Activated CD4-positive, alpha-beta T cell treated with anti-CD3 and anti-CD28 coated beads, Interleukin-2, amount 10 ng/mL, durations not matched to agents 7 days and 5 days (primary cell): ENCODE data around the gene TENM3. TPM values are rescaled to one million over a fixed set of nuclear protein-coding genes. Genes with fewer than 3 reads are reported as not detected.

Experiments
- CTCF ChIA-PET: fragments of 350-600 bp; sonication (Branson Sonifier 250); formaldehyde crosslinking; loops from one replicate; lab custom pipeline; 2021; ENCODE audit warnings: antibody characterized with exemption; lab: Charles Lee
- POLR2A ChIA-PET: fragments of 350-600 bp; sonication (Branson Sonifier 250); formaldehyde crosslinking; loops from one replicate; lab custom pipeline; 2021; ENCODE audit warnings: antibody characterized with exemption; lab: Charles Lee
- DNase-seq: peaks from one replicate; pipeline ENCODE4 v3.0.0-alpha.2; 2020
- H3K27ac Mint-ChIP-seq: one replicate; pipeline ENCODE4 v1.8.0; 2021; ENCODE audit warnings: mild to moderate bottlenecking, moderate library complexity, mixed read lengths
- H3K27me3 Mint-ChIP-seq: one replicate; pipeline ENCODE4 v1.8.0; 2021; ENCODE audit warnings: mixed read lengths
- H3K36me3 Mint-ChIP-seq: one replicate; pipeline ENCODE4 v1.8.0; 2021; ENCODE audit warnings: low read depth, mixed read lengths
- H3K4me1 Mint-ChIP-seq: one replicate; pipeline ENCODE4 v1.8.0; 2021; ENCODE audit warnings: mixed read lengths
- H3K4me3 Mint-ChIP-seq: one replicate; pipeline ENCODE4 v1.8.0; 2021; ENCODE audit warnings: mild to moderate bottlenecking, moderate library complexity, mixed read lengths
- H3K9me3 Mint-ChIP-seq: one replicate; pipeline ENCODE4 v1.8.0; 2021; ENCODE audit warnings: mixed read lengths
- total RNA-seq, 2 experiments: library from RNA; stranded (reverse); gene quantifications; one replicate each; pipeline ENCODE4 v1.2.3, GENCODE V29; 2021

The TENM3 gene
- total RNA-seq, 2 experiments from 2014 or later = not detected

GRCh38 chr4:182802621-182803020 lies 559.4 kb downstream of the TENM3 start:
- ChIA-PET POLR2A (no interaction called here), CTCF (no interaction called here)
- no peak for DNase-seq
- Mint-ChIP-seq H3K27ac (no peak overlapping the region), H3K9me3 (no peaks in the 10 kb centered on the region), H3K4me1 (peaks cover 5% of the 10 kb centered on the region), H3K27me3 (peaks cover 6% of the 10 kb centered on the region), H3K36me3 (no peaks in the 10 kb centered on the region), H3K4me3 (no peak overlapping the region)

DNA sequence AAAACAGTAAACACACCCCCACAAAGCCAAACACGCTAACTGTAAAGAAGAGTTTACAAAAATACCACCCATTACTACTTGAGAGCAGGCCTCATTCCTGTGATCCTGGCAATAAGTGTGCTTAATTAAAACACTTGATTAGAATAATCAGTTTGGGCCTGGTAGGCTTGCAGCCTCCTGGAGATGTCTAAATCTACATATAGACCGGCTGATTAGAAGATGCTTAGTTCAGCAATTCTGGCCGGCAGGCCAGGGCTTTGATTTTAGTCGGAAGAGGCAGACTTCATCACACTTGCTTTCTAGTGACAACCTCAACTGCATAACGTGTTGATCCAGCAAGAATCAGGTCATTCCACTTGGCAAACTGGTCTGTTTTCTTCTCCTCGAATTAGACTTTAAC lies 560.0 kb downstream of the TENM3 start:
- POLR2A ChIA-PET = no interaction called here
- H3K27me3 Mint-ChIP-seq = peaks cover 6% of the 10 kb centered on the region
- peaks cover 5% of the 10 kb centered on the region for H3K4me1 Mint-ChIP-seq
- CTCF ChIA-PET = no interaction called here
- no peak overlapping the region for H3K4me3 Mint-ChIP-seq
- H3K27ac Mint-ChIP-seq = no peak overlapping the region
- H3K36me3 Mint-ChIP-seq = no peaks in the 10 kb centered on the region
- no peaks in the 10 kb centered on the region for H3K9me3 Mint-ChIP-seq
- DNase-seq = no peak

DNA sequence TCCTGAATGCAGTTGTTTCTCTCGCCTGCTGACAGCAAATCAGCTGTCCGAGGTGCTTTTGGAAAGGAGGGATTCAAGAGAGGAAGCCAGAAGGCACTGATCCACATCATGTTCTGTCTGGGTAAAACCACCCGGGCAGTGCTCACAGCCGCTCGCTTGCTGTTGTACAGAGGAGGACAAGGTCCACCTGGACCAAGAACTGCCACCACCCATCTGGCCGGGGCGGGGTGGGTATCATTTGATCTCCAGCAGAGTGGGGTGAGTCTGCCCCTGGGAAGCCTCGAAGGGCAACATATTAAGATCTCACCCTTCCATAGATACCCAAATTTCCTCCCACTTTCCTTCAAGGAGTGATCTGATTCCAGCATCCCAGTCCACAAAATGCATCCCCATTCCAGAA lies 560.9 kb downstream of the TENM3 start:
- no peak for DNase-seq
- Mint-ChIP-seq H3K27ac (no peak overlapping the region), H3K9me3 (no peaks in the 10 kb centered on the region), H3K4me3 (no peak overlapping the region), H3K4me1 (peaks cover 5% of the 10 kb centered on the region), H3K27me3 (peaks cover 8% of the 10 kb centered on the region), H3K36me3 (no peaks in the 10 kb centered on the region)
- ChIA-PET CTCF (no interaction called here), POLR2A (no interaction called here)

- ChIA-PET CTCF (interaction anchor here (0.7 kb wide), 1 partner anchor 922 kb away, joined by 3 read pairs; no protein-coding TSS in a partner anchor), POLR2A (no interaction called here)
- H3K4me3 Mint-ChIP-seq = no peak overlapping the region
- H3K27me3 Mint-ChIP-seq = peaks cover 8% of the 10 kb centered on the region
- no peaks in the 10 kb centered on the region for H3K9me3 Mint-ChIP-seq
- no peak for DNase-seq
- no peaks in the 10 kb centered on the region for H3K36me3 Mint-ChIP-seq
- no peak overlapping the region for H3K27ac Mint-ChIP-seq
- peaks cover 5% of the 10 kb centered on the region for H3K4me1 Mint-ChIP-seq
Measured at GRCh38 chr4:182805321-182805720, 562.1 kb downstream of the TENM3 start.

DNA sequence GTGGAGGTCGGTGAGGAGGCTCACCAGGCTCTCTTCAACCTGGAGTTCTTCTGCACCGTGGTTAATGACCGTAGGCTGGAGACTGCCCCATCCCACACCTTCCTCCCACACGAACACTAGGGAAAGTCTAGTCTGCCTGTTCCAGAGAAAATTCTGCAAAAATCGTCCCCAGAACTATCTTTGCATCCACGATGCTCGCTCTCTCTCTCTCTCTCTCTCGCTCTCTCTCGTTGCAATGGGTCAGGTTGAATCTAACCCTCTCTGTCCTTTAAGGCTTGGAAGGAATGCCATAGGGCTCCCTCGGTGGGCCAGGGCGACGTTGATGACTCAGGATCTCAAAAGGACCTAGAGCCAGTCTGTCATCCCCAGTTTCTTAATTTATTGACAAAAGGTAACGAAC lies 562.5 kb downstream of the TENM3 start:
- Mint-ChIP-seq H3K36me3 (no peaks in the 10 kb centered on the region), H3K27me3 (peaks cover 8% of the 10 kb centered on the region), H3K4me3 (no peak overlapping the region), H3K4me1 (peaks cover 5% of the 10 kb centered on the region), H3K9me3 (no peaks in the 10 kb centered on the region), H3K27ac (no peak overlapping the region)
- no peak for DNase-seq
- ChIA-PET POLR2A (no interaction called here), CTCF (interaction anchor here (0.7 kb wide), 1 partner anchor 923 kb away, joined by 3 read pairs; no protein-coding TSS in a partner anchor)

DNA sequence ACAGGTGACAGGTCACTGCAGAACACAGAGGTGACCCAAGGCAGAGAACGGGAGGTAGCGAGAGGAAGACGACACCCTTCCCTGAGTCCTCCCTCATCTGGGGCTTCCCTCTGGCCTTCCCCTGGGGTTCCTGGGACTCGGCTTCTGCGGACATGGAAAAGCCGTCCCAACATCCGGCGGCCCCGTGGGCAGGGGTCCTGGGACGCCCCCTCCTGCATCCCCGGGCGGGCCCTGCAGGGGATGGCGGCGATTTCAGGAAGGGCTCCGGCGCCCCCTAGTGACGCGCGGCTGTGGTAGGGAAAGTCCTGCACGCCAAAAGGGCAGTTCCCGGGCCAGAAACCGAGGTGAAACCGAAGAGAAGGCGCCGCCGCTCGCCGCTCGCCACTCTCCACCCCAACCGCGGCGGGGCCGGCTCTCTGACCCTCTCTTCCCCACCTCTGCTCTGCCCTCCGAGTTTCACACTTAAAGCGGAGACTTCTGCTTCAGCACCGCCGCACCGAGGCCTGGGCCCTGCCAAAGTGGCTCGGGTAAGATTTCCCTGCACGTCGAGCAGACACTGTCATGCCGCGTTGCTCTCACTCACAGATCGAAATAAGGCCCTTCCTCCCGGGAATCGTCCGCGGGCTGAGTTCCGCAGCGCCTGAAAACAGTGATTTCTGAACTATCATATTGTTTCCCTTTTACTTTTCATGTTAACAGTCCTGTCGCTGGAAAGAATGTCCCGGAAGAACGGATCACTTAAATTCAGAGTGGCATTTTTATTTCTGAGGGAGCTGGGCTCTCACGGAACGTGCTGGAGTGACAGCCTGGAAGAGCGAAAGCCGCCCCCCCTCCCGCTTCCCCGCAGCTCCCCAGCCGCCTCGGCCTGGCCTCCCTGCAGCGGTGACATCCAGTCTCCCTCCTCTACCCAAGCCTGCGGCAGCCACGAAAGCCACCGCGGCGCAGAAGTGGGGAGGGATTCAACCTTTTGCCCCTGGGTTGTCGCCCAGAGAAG lies 563.4 kb downstream of the TENM3 start:
- Mint-ChIP-seq H3K36me3 (no peaks in the 10 kb centered on the region), H3K4me1 (peaks cover 5% of the 10 kb centered on the region), H3K27ac (peak overlapping the region; percentile 75), H3K27me3 (peaks cover 6% of the 10 kb centered on the region), H3K9me3 (peaks cover 8% of the 10 kb centered on the region), H3K4me3 (peak overlapping the region; percentile 32)
- DNase-seq = peak; percentile 62
- CTCF ChIA-PET = interaction anchor here (0.6 to 0.7 kb wide), 2 partner anchors 366 to 923 kb away, joined by 3 to 4 read pairs; no protein-coding TSS in a partner anchor
- POLR2A ChIA-PET = no interaction called here

DNA sequence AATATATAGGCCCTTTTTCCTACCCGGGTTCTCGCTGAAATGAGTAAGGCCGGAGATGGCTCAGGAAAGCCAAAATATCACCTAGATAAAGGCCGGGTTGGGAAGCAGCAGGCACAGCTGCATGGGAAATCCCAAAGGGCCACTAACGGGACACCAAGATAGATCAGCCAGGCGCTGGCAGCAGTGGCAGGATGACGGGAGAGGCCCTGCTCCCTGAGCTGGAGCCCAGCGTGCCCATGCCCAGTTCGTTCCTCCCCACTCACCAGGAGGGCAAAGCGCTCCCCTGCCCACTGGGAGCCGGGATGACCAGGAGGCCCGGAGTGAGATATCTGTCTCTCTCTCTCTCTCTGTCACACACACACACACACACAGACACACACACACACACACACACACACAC lies 564.1 kb downstream of the TENM3 start:
- ChIA-PET CTCF (interaction anchor here (0.6 kb wide), 1 partner anchor 367 kb away, joined by 4 read pairs; no protein-coding TSS in a partner anchor), POLR2A (no interaction called here)
- Mint-ChIP-seq H3K27ac (no peak overlapping the region), H3K4me1 (peaks cover 5% of the 10 kb centered on the region), H3K4me3 (no peak overlapping the region), H3K36me3 (peaks cover 4% of the 10 kb centered on the region), H3K9me3 (peaks cover 15% of the 10 kb centered on the region), H3K27me3 (peaks cover 6% of the 10 kb centered on the region)
- DNase-seq = no peak

DNA sequence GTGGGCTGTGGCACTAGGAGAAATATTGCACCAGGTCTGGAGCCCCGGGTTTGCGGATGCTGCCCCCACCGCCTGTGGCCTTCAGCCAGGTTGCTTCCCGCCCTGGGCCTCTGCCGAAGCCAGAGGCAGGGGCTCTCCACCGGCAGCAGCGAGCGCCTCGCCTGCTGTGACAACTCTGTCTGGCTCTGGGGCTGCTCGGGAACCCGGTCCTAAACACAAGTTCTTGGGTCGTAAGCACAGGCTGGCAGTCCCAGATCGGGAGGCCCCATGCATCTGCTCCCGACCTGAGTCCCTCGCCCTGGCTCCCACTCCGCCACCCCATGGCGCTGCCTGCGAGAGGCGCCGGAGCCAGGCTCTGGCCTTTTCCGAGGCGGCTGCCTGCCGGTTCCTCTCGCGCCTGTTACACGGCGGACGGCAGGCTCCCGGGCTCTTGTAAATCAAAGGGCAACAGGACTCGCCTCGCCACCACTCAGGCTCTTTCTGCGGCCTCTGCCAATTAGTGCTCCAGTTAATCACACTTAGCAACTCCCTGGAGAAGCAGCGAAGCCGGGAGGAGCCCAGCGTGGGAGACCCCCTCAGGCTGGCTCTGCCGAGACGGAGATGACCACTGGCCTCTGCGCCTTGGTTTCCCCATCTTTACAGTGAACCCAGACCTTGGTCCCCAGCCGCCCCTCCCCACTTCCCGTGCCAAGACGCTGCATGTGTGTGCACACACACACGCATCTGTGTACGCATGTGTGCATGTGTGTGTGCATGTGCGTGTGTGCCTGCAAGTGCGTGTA lies 564.8 kb downstream of the TENM3 start:
- no peak for DNase-seq
- Mint-ChIP-seq H3K36me3 (peaks cover 4% of the 10 kb centered on the region), H3K27ac (no peak overlapping the region), H3K4me3 (no peak overlapping the region), H3K9me3 (peaks cover 16% of the 10 kb centered on the region), H3K4me1 (peaks cover 8% of the 10 kb centered on the region), H3K27me3 (peaks cover 6% of the 10 kb centered on the region)
- POLR2A ChIA-PET = no interaction called here
- CTCF ChIA-PET = no interaction called here

GRCh38 chr4:182808673-182809416 lies 565.6 kb downstream of the TENM3 start:
- peak; percentile 78 for DNase-seq
- H3K4me3 Mint-ChIP-seq = peak overlapping the region; percentile 8
- CTCF ChIA-PET = interaction anchor here (0.6 to 0.9 kb wide), 2 partner anchors 19 to 257 kb away, joined by 3 to 4 read pairs; no protein-coding TSS in a partner anchor
- peaks cover 13% of the 10 kb centered on the region for H3K4me1 Mint-ChIP-seq
- H3K27me3 Mint-ChIP-seq = peaks cover 6% of the 10 kb centered on the region
- H3K9me3 Mint-ChIP-seq = peaks cover 20% of the 10 kb centered on the region
- H3K36me3 Mint-ChIP-seq = peaks cover 4% of the 10 kb centered on the region
- POLR2A ChIA-PET = interaction anchor here (1.0 kb wide), 1 partner anchor 109 kb away, joined by 12 read pairs; no protein-coding TSS in a partner anchor
- H3K27ac Mint-ChIP-seq = peak overlapping the region; percentile 6

DNA sequence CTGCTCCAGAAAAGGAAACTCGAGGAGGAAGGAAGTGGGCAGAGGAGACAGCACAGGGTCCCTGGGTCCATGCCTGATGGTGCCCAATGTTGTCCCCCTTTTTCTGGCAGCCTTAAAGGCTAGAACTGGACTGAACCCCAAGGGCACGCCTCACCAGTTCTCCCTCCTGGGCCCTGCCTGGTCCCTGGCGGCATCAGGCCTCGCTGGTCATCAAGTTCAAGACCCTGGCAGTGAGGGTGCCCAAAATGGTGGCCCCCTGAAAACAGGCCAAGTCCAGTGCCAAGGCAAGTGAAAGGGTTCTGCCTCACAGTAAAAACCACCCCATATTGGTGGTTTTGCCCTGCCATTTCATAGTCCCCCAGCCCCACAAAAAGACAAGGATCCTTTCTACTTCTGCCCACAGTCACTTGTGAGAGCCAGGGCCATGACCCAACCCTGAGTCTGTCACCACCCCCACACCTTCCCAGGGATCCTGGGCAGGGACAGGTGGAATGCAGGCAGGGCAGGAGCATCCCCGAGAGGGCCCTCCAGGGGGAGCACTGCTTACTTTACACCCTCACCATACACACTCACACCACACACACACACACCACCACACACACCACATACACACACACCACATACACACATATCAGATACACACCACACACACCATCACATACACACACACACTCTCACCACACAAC lies 566.4 kb downstream of the TENM3 start:
- ChIA-PET CTCF (interaction anchor here (0.6 to 0.9 kb wide), 2 partner anchors 18 to 257 kb away, joined by 3 to 4 read pairs; no protein-coding TSS in a partner anchor), POLR2A (interaction anchor here (1.0 kb wide), 1 partner anchor 109 kb away, joined by 12 read pairs; no protein-coding TSS in a partner anchor)
- Mint-ChIP-seq H3K36me3 (peaks cover 4% of the 10 kb centered on the region), H3K4me3 (no peak overlapping the region), H3K9me3 (peaks cover 20% of the 10 kb centered on the region), H3K27me3 (peaks cover 3% of the 10 kb centered on the region), H3K4me1 (peaks cover 13% of the 10 kb centered on the region), H3K27ac (no peak overlapping the region)
- peak; percentile 10 for DNase-seq

- peaks cover 3% of the 10 kb centered on the region for H3K27me3 Mint-ChIP-seq
- peaks cover 20% of the 10 kb centered on the region for H3K9me3 Mint-ChIP-seq
- POLR2A ChIA-PET = no interaction called here
Measured at GRCh38 chr4:182810103-182810615, 567.0 kb downstream of the TENM3 start.

More at GRCh38 chr4:182810103-182810615, 567.0 kb downstream of the TENM3 start:
- Mint-ChIP-seq H3K4me3 (no peak overlapping the region), H3K36me3 (peaks cover 4% of the 10 kb centered on the region), H3K4me1 (peaks cover 13% of the 10 kb centered on the region), H3K27ac (no peak overlapping the region)
- no peak for DNase-seq
- CTCF ChIA-PET = no interaction called here
